Activated naive CD4-positive, alpha-beta T cell treated with Interleukin-2 at 50 U/mL for 16 hours (primary cell): ENCODE results near the gene STON1.
"Not testable (repeated sequence)": the region's sequence is repeated elsewhere in the genome, so short reads cannot be mapped to it uniquely, and the experiment has no call there.

ENCODE experiments used
- DNase-seq: peaks from one replicate; pipeline ENCODE4 v3.0.0-alpha.2; 2020

STON1 gene

DNA sequence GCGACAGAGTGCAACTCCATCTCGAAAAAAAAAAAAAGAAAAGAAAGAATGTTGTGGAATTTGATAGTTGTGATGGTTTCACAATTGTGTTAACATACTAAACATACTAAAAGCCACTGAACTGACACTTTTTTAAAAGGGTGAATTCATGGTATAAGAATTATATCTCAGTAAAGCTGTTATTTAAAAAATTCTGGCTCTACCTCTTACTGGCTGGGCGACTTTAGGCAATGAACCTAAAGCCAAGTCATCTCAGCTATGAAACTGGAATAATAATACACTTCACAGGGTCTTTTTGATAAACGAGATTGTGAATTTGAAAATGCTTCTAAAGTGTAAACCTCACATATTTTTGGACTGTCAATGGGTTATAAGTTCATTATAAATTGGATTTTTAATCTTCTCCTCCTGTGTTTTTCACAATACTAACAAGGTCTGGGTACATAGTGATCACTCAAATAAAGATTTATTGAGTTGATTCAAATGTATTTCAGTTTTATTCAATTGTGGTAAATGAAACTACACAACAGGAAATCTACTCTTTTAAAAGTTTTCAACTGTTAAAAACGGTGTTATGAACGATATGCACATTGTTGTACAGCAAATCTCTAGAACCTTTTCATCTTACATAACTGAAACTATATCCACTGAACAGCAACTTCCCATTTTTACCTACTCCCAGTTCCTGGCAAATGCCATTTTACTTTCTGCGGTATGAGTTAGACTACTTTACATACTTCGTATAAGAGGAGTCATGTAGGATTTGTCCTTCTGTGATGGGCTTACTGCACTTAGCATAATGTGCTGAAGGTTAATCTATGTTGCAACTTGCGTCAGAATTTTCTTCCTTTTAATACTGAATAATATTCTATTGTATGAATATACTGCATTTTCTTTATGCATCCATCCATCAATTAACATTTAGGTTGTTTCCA, 44.7 kb downstream of the STON1 start:
- DNase-seq: no peak

DNA sequence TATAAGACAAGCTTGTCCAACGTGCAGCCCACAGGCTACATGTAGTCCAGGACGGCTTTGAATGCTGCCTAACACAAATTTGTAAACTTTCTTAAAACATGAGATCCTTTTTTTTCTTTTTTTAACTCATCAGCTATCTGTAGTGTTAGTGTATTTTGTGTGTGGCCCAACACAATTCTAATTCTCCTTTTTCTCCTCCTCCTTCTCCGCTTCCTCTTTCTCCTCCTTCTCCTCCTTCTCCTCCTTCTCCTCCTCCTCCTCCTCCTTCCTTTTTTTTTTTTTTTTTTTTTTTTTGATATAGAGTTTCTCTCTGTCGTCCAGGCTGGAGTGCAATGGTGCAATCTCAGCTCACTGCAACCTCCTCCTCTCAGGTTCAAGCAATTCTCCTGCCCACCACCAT, 48.4 kb downstream of the STON1 start:
- no peak for DNase-seq

DNA sequence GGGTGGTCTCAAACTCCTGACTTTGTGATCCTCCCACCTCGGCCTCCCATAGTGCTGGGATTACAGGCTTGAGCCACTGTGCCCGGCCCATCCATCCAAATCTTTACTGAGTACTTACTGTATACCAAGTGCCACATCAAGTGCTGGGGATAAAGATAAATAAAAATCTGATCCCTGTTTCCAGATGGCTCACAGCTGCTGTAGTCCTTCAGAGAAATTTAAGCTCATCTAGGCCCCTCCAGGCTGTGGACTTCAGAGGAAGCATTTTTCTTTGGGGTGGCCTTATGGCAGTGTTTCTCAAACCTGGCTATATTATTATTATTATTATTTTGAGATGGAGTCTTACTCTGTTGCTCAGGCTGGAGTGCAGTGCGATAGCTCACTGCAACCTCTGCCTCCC, 54.0 kb downstream of the STON1 start:
- no peak for DNase-seq

GRCh38 chr2:48584551-48584950, 54.6 kb downstream of the STON1 start:
- no peak for DNase-seq

GRCh38 chr2:48586433-48586832, 56.5 kb downstream of the STON1 start:
- DNase-seq: no peak

- no peak for DNase-seq
Measured at GRCh38 chr2:48587560-48587959, 57.6 kb downstream of the STON1 start.

DNA sequence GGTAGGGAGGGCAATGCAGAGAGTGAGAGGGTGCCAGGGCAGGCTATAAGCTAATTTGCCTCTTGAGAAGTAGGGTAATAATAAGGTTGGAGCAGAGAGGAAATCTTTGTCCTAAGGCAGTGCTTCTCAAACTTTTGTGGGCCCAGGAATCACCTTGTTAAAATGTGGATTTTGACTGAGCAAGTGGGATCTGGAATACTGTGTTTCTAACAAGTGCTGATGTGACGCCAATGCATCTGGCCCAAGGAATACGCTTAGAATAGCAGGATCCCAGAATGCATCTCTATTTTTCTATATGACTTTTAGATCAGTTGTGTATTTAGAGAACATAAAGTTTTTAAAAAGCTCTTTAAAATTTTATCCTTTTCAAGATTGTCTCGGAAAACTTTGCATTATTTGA, 58.0 kb downstream of the STON1 start:
- no peak for DNase-seq

DNA sequence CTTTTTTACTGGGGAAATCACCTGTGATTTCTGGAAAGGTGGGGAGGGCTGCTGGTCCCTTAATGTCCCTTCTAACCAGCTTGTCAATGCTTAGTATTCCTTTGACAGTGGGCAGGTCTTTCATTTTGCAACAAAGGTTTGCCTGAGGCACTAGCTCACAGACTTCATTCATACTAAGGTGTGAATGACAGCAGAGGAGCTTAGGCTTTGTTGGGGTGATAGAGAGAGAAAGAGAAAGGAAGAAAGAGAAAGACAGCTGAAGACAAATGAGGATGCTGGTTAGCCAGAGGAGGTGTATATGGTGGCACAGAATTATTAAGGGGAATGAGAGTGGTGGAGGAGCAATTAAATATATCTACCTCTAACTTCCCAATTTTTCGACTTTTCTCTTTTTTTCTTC, 58.8 kb downstream of the STON1 start:
- no peak for DNase-seq

DNA sequence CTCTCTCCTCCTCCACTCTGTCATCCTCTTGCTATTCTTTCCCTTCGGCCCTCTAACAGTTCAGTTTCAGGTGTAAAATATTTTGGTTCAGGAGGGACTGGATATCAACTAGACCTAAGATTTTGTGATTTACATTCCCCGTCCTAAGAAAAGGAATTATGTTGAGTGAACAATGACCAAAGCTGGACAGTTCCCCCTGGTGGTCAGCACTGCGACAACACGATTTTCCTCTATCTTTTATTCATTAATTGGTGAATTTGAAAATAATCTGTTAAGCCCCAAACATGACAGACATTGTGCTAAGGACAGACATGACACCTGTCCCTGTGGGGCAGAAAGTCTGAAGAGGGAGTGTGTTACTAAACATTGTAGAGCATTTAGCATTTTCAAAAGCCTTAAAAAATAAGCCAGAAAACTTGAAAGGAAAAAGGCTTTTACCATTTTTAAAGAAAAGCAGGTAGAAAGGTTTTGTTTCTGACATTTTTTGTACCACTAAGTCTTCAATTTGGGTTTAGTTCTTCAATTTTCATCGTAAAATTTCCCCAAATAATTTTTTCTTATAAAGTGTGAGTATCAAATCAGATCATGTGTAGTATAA, 59.3 kb downstream of the STON1 start:
- no peak for DNase-seq

DNA sequence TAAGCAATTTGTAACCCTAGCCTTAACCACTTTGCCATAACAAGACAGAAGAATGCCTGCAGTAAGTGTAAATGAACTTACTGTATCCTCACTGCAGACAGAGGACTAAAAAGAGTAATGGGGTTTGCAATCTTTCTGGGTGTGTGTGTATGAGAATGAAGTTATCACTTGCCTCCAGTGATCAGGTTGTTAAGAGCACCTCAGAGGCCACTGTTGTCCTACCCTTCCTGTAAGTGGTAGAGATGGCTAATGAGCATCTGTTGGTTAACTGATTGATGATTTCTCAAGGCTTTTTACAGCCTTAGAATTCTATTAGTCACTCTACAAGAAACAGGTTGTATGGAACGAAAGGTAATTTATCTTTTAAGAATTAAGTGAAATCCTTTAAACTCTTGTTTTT, 60.1 kb downstream of the STON1 start:
- DNase-seq: no peak

DNA sequence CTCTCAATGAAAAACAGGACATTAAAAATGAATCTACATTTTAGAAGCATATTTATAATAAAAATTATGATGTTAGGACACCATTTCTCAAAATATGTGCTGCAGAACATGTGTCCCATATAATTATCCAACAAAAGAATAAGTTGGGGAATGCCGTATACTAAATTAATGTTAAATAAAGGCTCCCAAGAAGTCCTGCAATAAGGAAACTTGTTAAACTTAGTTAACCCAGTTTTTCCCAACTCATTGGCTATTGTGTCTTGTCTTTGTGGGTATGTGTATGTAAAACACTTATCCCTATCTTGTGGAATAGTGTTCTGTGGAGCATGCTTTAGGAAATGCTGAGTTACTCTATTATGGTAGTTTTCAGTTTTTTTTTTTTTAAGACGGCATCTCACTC, 62.1 kb downstream of the STON1 start:
- DNase-seq: no peak

DNA sequence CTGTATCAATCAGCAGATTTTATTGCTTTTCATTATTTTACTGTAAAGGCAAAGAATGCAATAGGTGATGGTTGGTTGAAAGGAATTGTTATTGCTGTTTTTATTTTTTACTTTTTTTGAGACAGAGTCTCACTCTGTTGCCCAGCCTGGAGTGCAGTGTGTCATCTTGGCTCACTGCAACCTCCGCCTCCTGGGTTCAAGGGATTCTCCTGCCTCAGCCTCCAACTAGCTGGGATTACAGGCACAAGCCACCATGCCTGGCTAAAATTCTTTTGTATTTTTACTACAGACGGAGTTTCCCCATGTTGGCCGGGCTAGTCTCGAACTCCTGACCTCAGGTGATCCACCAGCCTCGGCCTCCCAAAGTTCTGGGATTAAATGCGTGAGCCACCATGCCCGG, 66.8 kb downstream of the STON1 start:
- not testable (repeated sequence) for DNase-seq

- DNase-seq: no peak
Measured at GRCh38 chr2:48597492-48597891, 67.5 kb downstream of the STON1 start.

GRCh38 chr2:48600204-48600813, 70.4 kb downstream of the STON1 start:
- no peak for DNase-seq

- DNase-seq: no peak
Measured at GRCh38 chr2:48600917-48601316, 71.0 kb downstream of the STON1 start.

DNA sequence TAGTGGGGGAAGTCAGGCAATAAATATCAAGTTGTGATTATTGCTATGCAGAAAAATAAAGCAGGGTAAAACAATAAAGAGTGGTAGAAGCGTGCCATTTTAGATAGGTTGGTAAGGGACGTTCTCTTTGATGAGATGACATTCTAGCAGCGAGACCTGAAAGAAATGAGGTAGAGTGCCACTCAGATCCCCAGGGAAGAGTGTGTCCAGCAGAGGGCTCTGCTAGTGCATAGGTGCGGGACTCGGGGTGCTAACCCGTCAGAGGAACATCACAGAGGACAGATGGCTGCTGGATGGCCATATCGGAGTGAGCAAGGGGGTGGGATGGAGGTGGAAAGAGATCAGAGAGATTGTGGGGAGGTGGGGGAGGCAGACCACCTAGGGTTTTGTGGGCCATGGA, 71.4 kb downstream of the STON1 start:
- no peak for DNase-seq

DNA sequence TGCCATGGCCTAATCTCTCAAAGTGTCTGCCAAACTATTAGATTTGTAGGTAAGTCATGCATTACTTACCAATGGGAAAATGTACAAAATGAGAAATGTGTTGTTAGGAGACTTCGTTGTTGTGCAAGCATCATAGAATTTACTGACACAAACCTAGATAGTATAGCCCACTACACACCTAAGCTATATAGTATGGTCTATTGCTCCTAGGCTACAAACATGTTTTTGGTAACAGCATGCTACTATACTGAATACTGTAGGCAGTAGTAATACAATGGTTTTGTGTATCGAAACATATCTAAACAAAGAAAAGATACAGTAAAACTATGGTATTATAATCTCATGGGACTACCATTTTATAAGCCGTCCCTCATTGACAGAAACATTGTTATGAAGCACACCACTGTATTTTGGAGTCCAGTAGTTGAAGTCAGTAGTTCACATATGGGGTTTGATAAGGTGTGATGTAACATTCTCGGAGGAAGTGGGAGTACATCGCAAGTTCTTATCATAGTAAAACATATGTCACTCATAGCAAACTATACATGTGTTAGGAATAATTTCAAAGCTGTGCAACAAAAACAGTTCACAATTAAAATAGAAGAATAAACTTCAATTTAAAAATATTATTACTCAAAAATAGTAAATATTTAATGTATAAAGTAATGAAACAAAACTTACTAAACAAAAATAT, 75.7 kb downstream of the STON1 start:
- no peak for DNase-seq

DNA sequence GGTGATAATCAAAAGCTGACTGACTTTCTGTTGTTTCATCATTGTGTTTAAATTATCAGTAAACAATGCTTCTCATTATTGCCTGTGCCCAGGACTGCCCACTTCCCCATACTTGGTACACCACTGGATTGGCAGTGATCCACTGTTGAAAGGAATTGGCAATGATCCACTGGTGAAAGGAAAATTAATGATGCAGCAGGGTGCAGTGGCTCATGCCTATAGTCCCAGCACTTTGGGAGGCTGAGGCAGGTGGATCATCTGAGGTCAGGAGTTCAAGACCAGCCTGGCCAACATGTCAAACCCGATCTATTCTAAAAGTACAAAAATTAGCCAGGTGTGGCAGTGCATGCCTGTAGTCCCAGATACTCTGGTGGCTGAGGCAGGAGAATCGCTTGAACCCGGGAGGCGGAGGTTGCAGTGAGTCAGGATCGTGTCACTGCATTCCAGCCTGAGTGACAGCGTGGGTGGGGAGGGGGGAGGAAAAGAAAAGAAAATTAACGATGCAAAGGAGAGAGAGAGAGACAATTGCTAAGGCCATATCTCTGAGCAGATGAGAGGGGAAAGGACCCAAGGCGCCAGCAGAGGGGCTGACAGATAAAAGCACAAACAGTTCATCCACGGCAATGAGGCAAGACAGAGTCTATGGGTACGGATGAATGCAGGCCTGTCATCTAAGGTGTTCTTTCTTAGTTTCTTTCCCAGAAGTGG, 77.5 kb downstream of the STON1 start:
- no peak for DNase-seq

DNA sequence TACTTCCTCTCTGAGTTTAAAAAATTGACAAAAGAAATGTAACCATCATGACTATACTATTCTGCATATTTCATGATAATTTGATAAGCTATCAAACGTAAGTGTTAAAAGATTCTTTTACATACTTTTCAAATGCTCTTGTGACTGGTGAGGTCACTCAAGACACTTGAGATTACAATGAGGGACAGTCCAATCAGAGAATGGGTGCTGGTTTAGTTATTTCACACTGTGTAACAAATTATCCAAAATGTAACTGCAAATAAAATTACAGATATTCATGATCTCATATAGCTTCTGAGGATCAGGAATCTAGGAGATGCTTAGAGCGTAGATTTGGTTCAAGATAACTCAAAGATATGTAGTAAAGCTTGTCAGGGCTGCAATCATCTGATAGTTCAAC, 83.3 kb downstream of the STON1 start:
- DNase-seq: no peak

DNA sequence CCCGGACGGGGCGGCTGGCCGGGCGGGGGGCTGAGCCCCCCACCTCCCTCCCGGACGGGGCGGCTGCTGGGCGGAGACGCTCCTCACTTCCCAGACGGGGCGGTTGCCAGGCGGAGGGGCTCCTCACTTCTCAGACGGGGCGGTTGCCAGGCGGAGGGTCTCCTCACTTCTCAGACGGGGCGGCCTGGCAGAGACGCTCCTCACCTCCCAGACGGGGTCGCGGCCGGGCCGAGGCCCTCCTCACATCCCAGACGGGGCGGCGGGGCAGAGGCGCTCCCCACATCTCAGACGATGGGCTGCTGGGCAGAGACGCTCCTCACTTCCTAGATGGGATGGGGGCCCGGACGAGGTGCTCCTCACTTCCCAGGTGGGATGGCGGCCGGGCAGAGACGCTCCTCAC, 84.6 kb downstream of the STON1 start:
- not testable (repeated sequence) for DNase-seq

GRCh38 chr2:48617618-48618017, 87.7 kb downstream of the STON1 start, which contains the start of gene GTF2A1L:
Gene GTF2A1L, plus strand, starts transcription at chr2:48617856. Its CDS starts 19 bp downstream, at chr2:48617875.
- DNase-seq: no peak

DNA sequence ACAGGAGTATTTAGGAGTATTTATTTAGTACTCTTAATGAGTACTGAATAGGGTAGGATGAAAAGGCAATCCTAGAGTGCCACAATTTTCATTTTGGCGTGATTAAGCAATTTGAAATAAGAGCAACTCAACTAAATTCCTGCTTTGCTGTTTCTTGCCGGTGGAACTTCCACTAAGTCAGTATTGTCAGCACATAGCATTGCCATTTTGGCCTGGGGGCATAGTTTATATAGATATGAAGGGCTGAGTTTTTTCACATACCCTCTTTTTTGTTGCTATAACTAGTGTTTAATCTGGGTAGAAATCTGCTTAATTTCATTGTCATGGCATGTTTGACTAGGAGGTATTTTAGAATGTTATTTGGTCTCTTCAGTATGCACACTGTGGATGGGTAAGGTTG, 89.6 kb downstream of the STON1 start:
- DNase-seq: no peak

DNA sequence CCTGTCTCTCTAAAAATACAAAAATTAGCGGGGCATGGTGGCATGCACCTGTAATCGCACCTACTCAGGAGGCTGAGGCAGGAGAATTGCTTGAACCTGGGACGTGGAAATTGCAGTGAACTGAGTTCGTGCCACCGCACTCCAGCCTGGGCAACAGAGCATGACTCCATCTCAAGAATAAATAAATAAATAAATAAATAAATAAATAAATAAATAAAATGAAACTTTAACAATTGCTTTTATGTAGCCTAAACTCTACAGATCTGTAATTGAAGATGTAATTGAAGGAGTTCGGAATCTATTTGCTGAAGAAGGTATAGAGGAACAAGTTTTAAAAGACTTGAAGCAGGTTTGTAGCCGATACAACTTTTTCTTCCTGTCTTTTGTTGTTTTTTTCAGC, 90.7 kb downstream of the STON1 start:
- no peak for DNase-seq
